K562 (cell line): ENCODE data around the gene PSORS1C2. TPM values are rescaled to one million over a fixed set of nuclear protein-coding genes. Genes with fewer than 3 reads are reported as not detected.

Experiments
- ATF1 ChIP-seq, 2 experiments: fragments of 450-650 bp in 1 of 2; IDR thresholded peaks; 2 replicates each; pipeline ENCODE4 v1.6.1; 2016; ENCODE audit warnings: missing compliant biosample characterization in 1 of 2, missing genetic modification characterization in 1 of 2
- BRF2 ChIP-seq: IDR thresholded peaks from 3 replicates; pipeline ENCODE4 v1.6.1; 2011; ENCODE audit warnings: borderline replicate concordance, mild to moderate bottlenecking; ENCODE audit not compliant: insufficient read length, insufficient read depth
- CGGBP1 ChIP-seq: fragments of 250-450 bp; sonication (Bioruptor Pico); IDR thresholded peaks from 2 replicates; pipeline ENCODE4 v1.9.0; 2021; ENCODE audit warnings: mild to moderate bottlenecking
- CHD1 ChIP-seq: fragments of 200-600 bp; sonication (generic); IDR thresholded peaks from one replicate; pipeline ENCODE4 v1.6.1; 2012; ENCODE audit warnings: mild to moderate bottlenecking, moderate library complexity, low read length, inconsistent platforms
- GATAD2A ChIP-seq: fragments of 450-650 bp; IDR thresholded peaks from 2 replicates; pipeline ENCODE4 v1.6.1; 2017
- IFI16 ChIP-seq: fragments of 250-450 bp; sonication (Bioruptor Pico); IDR thresholded peaks from 2 replicates; pipeline ENCODE4 v2.1.2; 2022; ENCODE audit warnings: mild to moderate bottlenecking, inconsistent platforms
- KDM4B ChIP-seq, 2 experiments: fragments of 450-650 bp in 1 of 2; sonication (generic) in 1 of 2; IDR thresholded peaks; 2 replicates each; pipeline ENCODE4 v1.6.1; 2016 to 2017; ENCODE audit warnings: borderline replicate concordance in 2 of 2, antibody characterized with exemption in 1 of 2, low read depth in 1 of 2, mild to moderate bottlenecking in 1 of 2
- KDM5B ChIP-seq: fragments of 200-600 bp; sonication (generic); IDR thresholded peaks from 2 replicates; pipeline ENCODE4 v1.6.1; 2012; ENCODE audit warnings: low read depth, mild to moderate bottlenecking, moderate library complexity, low read length, control low read depth, inconsistent platforms; ENCODE audit not compliant: insufficient replicate concordance
- KLF10 ChIP-seq: fragments of 250-450 bp; sonication (Bioruptor Pico); IDR thresholded peaks from 2 replicates; pipeline ENCODE4 v1.6.1; 2021; ENCODE audit warnings: matching md5 sums
- MNT ChIP-seq, 2 experiments: fragments of 450-650 bp; conservative IDR thresholded peaks; 2 replicates each; pipeline ENCODE4 v1.6.1; 2017; ENCODE audit warnings: mild to moderate bottlenecking in 2 of 2, moderate library complexity in 2 of 2
- NFE2 ChIP-seq: IDR thresholded peaks from 2 replicates; pipeline ENCODE4 v1.6.1; 2014; ENCODE audit warnings: antibody characterized with exemption, low read depth
- NR1H2 ChIP-seq: sonication (generic); formaldehyde crosslinking; IDR thresholded peaks from 2 replicates; pipeline ENCODE4 v1.4.0; 2020; ENCODE audit warnings: mild to moderate bottlenecking, missing genetic modification reagents
- SREBF1 ChIP-seq: fragments of 150-350 bp; IDR thresholded peaks from 2 replicates; pipeline ENCODE4 v1.6.1; 2014; ENCODE audit warnings: antibody characterized with exemption, low read depth, low read length, borderline replicate concordance
- TCF15 ChIP-seq: fragments of 250-450 bp; sonication (Bioruptor Pico); IDR thresholded peaks from 2 replicates; pipeline ENCODE4 v1.8.0; 2022; ENCODE audit warnings: moderate library complexity, mild to moderate bottlenecking, inconsistent platforms
- TSC22D4 ChIP-seq: fragments of 450-650 bp; IDR thresholded peaks from 2 replicates; pipeline ENCODE4 v1.6.1; 2016; ENCODE audit warnings: missing genetic modification characterization, missing biosample characterization, control low read depth
- USF2 ChIP-seq: sonication (generic); formaldehyde crosslinking; IDR thresholded peaks from 2 replicates; pipeline ENCODE4 v1.5.0; 2020; ENCODE audit warnings: missing genetic modification reagents
- ZBTB5 ChIP-seq: fragments of 450-650 bp; IDR thresholded peaks from 2 replicates; pipeline ENCODE4 v1.6.1; 2017; ENCODE audit warnings: antibody characterized with exemption
- ZFP1 ChIP-seq: fragments of 450-650 bp; formaldehyde crosslinking; IDR thresholded peaks from 2 replicates; pipeline ENCODE4 v1.4.0; 2020; ENCODE audit warnings: mild to moderate bottlenecking, mixed read lengths
- ZNF212 ChIP-seq: fragments of 450-650 bp; formaldehyde crosslinking; IDR thresholded peaks from 2 replicates; pipeline ENCODE4 v1.4.0; 2020; ENCODE audit warnings: mild to moderate bottlenecking
- ZNF263 ChIP-seq: sonication (generic); formaldehyde crosslinking; IDR thresholded peaks from 2 replicates; pipeline ENCODE4 v1.8.0; 2022; ENCODE audit warnings: mild to moderate bottlenecking, missing genetic modification reagents, borderline replicate concordance
- ZNF311 ChIP-seq: fragments of 250-450 bp; sonication (Bioruptor Pico); IDR thresholded peaks from 2 replicates; pipeline ENCODE4 v1.4.0; 2020; ENCODE audit warnings: mild to moderate bottlenecking, moderate library complexity
- polyA plus RNA-seq, 8 experiments: library from polyadenylated mRNA; depleted of rRNA in 4 of 8; stranded (reverse) in 5 of 8; unstranded in 3 of 8; fragments of >200 nt; fragmentation: Nextera tagmentation in 2 of 8; fragmentation: Illumina TruSeq in 1 of 8; extraction: Ambion mirVana in 2 of 8; extraction: Trizol in 1 of 8; gene quantifications; 2 replicates each; pipeline versions ENCODE4 v1.2.1 to v1.2.3, GENCODE V29; 2011 to 2014; ENCODE audit warnings: inconsistent platforms in 1 of 8, missing spikeins in 1 of 8
- total RNA-seq, 7 experiments: library from RNA; depleted of rRNA in 6 of 7; stranded (reverse); fragments of >200 nt in 6 of 7; fragmentation: Illumina TruSeq in 2 of 7; extraction: Trizol in 2 of 7; gene quantifications; 2 replicates each; pipeline versions ENCODE4 v1.2.1 to v1.2.3, GENCODE V29; 2011 to 2021; ENCODE audit warnings: low replicate concordance in 1 of 7

PSORS1C2 gene
- total and polyA plus RNA-seq, 9 of the 15 experiments (the other 6 are each of a cell fraction or from before 2014, with no cell fraction given) = not detected

- peak; percentile 73 to 92 for TF ChIP-seq MNT (conservative IDR thresholded peaks at IDR 0.05)
- TF ChIP-seq ZNF263 (CRISPR knock-in tag) = no peak
- TF ChIP-seq CGGBP1 (CRISPR knock-in tag) = no peak
- TF ChIP-seq CHD1 = peak; percentile 59
- 0 out of 2 replicates have a peak, but pooled peaks have one; percentile 54 for TF ChIP-seq NR1H2 (CRISPR knock-in tag)
- TF ChIP-seq ZFP1 (CRISPR knock-in tag) = no peak
- no peak for TF ChIP-seq IFI16 (CRISPR knock-in tag)
- no peak for TF ChIP-seq KDM5B
- TF ChIP-seq ZNF212 (CRISPR knock-in tag) = no peak
- no peak for TF ChIP-seq USF2 (CRISPR knock-in tag)
- no peak for TF ChIP-seq ZBTB5
- no peak for TF ChIP-seq ZNF311 (CRISPR knock-in tag)
- TF ChIP-seq KDM4B (IDR thresholded peaks at IDR 0.05; ENCODE audit: borderline replicate concordance in 2 of 2, low read depth in 1 of 2) = no peak
- TF ChIP-seq GATAD2A = no peak
- no peak for TF ChIP-seq BRF2
- TF ChIP-seq TSC22D4 = no peak
- TF ChIP-seq TCF15 (CRISPR knock-in tag) = no peak
- TF ChIP-seq ATF1 (CRISPR knock-in tag; IDR thresholded peaks at IDR 0.05) = no peak
- peak; percentile 84 for TF ChIP-seq ATF1 (tag; IDR thresholded peaks at IDR 0.05)
- TF ChIP-seq SREBF1 = no peak
- TF ChIP-seq NFE2 = no peak
- TF ChIP-seq KLF10 (CRISPR knock-in tag) = no peak
Observed at GRCh38 chr6:31158140-31158862, 19.4 kb upstream of the PSORS1C2 start, which contains the start of gene TCF19 (continued).
